ENCODE results near the gene SLC47A1.
"Not testable (repeated sequence)": the region's sequence is repeated elsewhere in the genome, so short reads cannot be mapped to it uniquely, and the experiment has no call there.

Gene SLC47A1

GRCh38 chr17:19520641-19521040 lies 13.0 kb upstream of the SLC47A1 start:
- DNase-seq, result no peak

DNA sequence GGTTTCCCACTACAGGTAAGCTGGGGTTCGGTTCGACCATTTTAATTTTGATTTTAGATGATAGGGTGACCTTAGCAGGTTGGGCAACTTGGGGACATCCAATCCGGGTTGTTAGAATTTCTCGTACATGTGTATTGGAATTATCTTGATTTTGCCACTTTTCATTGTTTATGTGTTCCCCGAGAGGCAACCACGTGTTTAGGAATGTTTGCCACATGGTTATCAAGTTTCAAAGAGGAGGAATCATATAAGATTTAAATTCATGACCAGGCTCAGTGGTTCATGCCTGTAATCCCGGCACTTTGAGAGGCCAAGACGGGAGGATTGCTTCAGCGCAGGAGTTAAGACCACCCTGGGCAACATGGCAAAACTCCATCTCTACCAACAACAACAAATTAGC lies 10.0 kb upstream of the SLC47A1 start:
- DNase-seq, result no peak

DNA sequence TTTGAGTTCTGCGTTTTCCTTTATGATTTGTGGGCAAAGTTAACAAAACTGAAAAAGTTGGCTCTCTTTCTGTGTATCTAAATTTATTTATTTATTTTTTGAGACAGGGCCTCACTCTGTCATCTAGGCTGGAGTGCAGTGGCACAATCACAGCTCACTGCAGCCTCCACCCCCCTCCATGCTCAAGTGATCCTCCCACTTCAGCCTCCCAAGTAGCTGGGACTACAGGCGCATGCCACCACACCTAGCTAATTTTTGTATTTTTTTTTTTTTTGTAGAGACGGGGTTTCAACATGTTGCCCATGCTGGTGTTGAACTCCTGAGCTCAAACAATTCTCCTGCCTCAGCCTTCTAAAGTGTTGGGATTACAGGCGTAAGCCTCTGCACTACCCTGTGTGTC lies 6.7 kb upstream of the SLC47A1 start:
- not testable (repeated sequence) for DNase-seq

- no peak for DNase-seq
Observed at GRCh38 chr17:19531780-19532501, 1.7 kb upstream of the SLC47A1 start.

DNA sequence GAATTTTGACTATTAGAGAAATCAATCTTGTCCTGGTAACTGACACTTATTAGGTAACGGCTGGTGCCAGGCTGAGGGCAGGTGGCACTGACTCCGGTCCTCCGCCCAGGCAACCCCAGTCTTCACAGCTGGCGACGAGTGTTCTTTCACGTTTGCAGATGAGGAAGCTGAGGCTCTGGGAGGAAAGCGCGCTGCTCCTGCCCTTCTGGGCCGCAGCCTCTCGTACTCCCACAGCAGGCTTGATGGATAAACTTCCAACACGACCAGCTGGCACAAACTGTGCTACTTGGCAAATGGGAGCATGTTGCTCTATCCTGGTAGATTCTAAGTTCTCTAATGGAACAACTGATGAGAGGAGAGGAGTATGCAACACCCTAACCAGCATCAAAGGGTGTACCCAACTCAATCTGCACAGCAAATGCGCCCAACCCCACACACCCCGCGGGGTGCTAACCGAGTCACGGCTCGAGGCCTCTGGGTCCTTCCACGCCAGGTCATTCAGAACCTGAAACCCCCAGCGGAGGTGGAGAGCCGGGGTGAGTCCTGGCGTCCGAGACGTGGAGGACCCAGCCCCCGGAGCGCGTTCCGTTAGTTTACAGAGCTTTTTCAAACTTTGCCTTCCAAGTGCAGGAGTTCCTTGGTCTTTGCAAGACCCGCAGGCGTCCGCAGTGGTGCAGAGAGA lies 477 bp upstream of the SLC47A1 start:
- DNase-seq, result no peak

- DNase-seq, result no peak
Observed at GRCh38 chr17:19534562-19535149, 1.0 kb downstream of the SLC47A1 start.

- no peak for DNase-seq
Observed at GRCh38 chr17:19537111-19537510, 3.5 kb downstream of the SLC47A1 start.

GRCh38 chr17:19538095-19539039 lies 4.7 kb downstream of the SLC47A1 start:
- DNase-seq, result no peak

DNA sequence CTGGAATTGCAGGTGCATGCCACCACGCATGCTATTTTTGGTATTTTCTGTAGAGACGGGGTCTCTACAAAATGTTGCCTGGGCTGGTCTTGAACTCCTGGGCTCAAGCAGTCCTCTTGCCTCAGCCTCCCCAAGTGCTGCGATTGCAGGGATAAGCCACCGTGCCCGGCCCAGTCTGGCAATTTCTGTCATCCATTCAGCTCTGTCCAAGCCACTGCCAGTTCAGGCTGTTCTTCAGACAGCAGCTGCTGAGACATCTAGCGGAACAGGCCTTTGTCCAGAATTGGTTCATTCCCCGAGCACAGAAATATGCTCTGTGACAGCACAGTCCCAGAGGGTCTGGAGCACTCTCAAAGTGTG lies 5.4 kb downstream of the SLC47A1 start:
- DNase-seq, result no peak

DNA sequence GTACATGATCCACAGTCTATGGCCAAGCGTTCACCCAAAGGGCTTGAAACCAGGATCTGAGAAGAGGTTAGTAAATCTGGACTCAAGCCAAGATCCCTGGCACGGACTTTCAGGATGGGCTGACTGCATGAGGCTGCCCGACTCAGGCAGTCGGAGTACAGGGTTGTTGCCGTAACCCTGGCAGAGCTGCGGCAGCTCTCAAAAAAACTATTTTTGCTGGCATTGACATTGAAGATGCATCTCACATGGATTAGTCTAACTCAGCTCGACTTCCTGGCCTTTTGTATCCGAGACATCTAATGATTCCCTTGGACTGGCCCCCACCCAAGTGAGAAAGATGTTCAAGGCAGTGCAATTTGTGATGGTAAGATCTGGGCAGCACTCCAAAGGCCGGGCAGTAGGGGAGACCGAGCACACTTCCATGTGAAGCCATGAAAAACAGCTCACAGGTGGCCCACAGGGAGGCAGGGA lies 6.2 kb downstream of the SLC47A1 start:
- no peak for DNase-seq

DNA sequence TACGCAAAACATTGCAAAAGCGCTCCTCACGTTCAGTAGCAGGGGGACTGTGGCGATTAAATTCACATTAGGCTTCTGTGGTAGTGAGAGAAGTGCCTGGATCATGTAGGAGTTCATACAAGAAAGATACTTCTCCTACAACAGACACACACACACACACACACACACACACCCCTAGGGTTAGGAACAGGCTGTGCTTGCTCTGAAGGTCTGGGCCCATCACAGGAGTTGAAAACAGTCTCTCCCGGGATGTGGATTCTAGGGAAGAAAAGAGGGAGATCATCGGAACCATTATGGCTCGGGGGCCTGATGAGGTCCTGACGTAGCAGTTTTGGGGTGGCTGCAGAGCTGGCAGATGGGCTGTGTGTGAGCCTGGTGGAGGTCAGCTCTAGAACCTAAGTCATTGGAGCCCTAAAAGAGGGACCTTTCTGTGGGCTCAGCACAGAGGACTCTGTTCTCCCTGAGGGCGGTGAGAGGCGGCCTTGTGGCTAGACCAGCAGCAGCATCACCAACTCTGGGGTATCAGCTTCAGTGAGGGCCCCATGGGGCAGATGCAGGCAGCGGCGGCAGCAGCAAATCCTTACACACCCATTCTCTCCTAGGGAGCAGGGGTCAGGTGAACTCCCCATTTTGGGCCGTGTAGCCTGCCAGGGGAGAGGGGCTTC lies 7.2 kb downstream of the SLC47A1 start:
- no peak for DNase-seq

GRCh38 chr17:19541445-19541844 lies 7.8 kb downstream of the SLC47A1 start:
- DNase-seq, result no peak

GRCh38 chr17:19542247-19542646 lies 8.6 kb downstream of the SLC47A1 start:
- DNase-seq, result no peak

DNA sequence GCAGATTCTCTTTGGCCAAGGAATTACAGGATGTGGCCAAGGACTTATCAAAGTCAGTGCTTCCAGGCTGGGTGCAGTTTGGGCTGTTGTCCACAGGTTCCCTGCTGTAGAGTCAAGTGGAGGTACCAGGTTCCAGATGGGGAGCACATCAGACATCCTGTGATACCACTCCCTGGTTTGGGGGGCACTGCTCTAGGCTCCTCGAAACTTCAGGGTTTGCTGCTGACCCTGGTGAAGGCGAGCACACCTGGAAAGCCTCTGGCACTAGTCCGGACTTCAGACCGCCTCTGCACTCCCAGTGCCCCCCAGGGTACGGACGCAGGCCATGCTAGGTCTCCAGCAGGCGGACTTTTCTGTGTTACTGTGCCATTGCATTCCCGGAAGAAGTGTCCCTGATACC lies 10.7 kb downstream of the SLC47A1 start:
- no peak for DNase-seq

DNA sequence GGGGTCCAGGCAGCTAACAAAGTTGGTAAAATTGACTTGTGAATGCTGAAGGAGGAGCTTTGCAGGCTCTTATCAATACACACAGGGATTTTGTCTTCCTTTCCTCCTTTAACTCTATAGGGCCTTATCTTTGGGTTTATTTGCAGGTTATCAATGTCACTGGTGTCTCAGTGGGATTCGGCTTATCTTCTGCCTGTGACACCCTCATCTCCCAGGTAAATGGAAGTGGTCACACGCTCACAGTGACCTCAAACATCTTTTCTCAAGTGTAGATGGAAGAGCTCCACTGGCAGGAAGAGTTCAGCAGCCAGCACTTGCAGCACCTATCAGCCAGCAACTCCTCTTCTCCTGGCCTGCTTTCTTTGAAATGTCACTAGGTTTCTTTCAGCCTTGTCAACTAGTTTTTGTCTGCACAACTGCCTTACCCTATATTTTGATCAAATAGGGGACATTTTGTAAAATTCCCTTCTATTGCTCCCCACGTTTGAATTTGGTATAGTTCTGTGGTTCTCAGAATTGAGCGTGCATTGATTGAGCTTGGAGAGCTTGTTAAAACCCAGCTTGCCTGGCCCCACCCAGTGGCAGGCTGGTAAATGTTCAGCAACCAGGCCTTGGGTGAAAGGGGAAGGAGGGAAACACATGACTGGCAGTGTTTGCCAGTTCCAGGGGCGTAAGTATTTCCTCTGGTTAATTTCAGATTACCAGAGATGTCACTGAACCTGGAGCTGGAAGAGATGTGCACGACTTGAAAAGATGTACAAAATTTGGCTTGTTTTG lies 12.8 kb downstream of the SLC47A1 start:
- no peak for DNase-seq

- no peak for DNase-seq
Observed at GRCh38 chr17:19549746-19550623, 16.3 kb downstream of the SLC47A1 start.

GRCh38 chr17:19551165-19551564 lies 17.5 kb downstream of the SLC47A1 start:
- DNase-seq, result no peak

DNA sequence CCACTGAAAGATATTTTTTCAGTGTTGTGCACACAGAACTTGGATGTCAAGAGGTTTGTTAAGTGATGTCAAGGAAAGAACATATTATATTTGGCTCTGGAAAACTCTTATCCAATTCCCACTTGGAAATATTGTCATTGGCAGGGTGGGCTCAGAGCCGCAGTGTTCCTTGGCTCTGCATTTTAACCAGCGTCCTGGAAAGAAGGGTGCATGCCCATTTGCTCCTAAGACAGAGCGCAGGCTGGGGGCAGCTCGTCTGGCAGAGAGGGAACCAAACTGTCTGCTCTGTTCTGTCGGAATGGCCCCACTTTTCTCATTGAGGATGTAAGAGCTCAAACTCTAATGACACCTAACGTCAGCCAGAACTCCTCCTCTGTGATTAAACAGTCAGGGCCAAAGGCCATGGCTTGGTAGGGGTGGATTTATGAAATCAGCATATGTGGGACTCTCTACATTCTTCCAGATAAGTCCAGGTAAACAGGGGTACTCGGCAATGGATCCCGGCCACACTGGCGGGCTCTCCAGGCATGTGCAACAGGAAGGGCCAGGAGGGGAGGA lies 18.0 kb downstream of the SLC47A1 start:
- no peak for DNase-seq

DNA sequence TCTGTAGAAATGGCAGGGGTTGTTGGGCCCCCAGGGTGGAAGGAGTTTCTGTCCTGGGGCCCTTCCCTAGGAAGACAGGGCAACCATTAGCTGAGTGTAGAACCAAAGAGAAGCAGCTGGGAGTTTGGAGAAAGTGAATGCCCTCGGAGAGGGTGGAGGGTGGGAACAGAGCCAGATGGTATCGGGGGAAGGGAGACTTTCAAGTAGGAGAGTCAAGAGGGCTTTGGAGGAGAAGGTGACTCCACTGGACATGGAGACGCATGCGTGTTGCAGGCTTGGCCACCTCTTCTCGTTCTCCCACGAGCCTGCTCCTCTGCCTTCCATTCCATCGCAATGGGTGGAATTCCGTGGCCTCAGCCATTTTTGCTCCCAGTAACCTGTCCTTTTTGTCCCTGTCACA lies 19.4 kb downstream of the SLC47A1 start:
- no peak for DNase-seq

- no peak for DNase-seq
Observed at GRCh38 chr17:19554393-19554792, 20.7 kb downstream of the SLC47A1 start.
